ENCODE data around the gene ZNF536.

ZNF536 gene

GRCh38 chr19:30420316-30420715 is 48.1 kb downstream of the ZNF536 start:
- no peak overlapping the region for H3K4me3 ChIP-seq (ENCODE audit: low read length in 2 of 2)
- H3K36me3 ChIP-seq (ENCODE audit: control insufficient read depth in 2 of 2, insufficient read depth in 2 of 2, low read length in 2 of 2) = no peaks in the 10 kb centered on the region
- H3K27ac ChIP-seq (ENCODE audit: low read length) = no peak overlapping the region
- no peaks in the 10 kb centered on the region for H3K4me1 ChIP-seq (ENCODE audit: control insufficient read depth, insufficient read depth, low read length)
- no peak overlapping the region for H3K9ac ChIP-seq (ENCODE audit: low read length in 2 of 2)
- H3K9me3 ChIP-seq (ENCODE audit: control insufficient read depth in 2 of 2, low read length in 2 of 2) = no peaks in the 10 kb centered on the region
- H3K27me3 ChIP-seq (ENCODE audit: control insufficient read depth in 1 of 2, insufficient read depth in 2 of 2, low read length in 2 of 2) = peaks cover 3 to 4% of the 10 kb centered on the region in 2 donors

GRCh38 chr19:30420881-30421280 is 48.7 kb downstream of the ZNF536 start:
- Histone ChIP-seq H3K9me3 (ENCODE audit: control insufficient read depth in 2 of 2, low read length in 2 of 2) (no peaks in the 10 kb centered on the region), H3K27me3 (ENCODE audit: control insufficient read depth in 1 of 2, insufficient read depth in 2 of 2, low read length in 2 of 2) (peaks cover 3 to 4% of the 10 kb centered on the region in 2 donors), H3K9ac (ENCODE audit: low read length in 2 of 2) (no peak overlapping the region), H3K36me3 (ENCODE audit: control insufficient read depth in 2 of 2, insufficient read depth in 2 of 2, low read length in 2 of 2) (no peaks in the 10 kb centered on the region), H3K4me1 (ENCODE audit: control insufficient read depth, insufficient read depth, low read length) (no peaks in the 10 kb centered on the region), H3K4me3 (ENCODE audit: low read length in 2 of 2) (no peak overlapping the region), H3K27ac (ENCODE audit: low read length) (no peak overlapping the region)

- no peak overlapping the region for H3K9ac ChIP-seq (ENCODE audit: low read length in 2 of 2)
- peaks cover 0 to 2% of the 10 kb centered on the region in 2 donors for H3K9me3 ChIP-seq (ENCODE audit: control insufficient read depth in 2 of 2, low read length in 2 of 2)
- no peak overlapping the region for H3K4me3 ChIP-seq (ENCODE audit: low read length in 2 of 2)
- H3K27me3 ChIP-seq (ENCODE audit: control insufficient read depth in 1 of 2, insufficient read depth in 2 of 2, low read length in 2 of 2) = peaks cover 2 to 4% of the 10 kb centered on the region in 2 donors
- H3K27ac ChIP-seq (ENCODE audit: low read length) = no peak overlapping the region
- no peaks in the 10 kb centered on the region for H3K36me3 ChIP-seq (ENCODE audit: control insufficient read depth in 2 of 2, insufficient read depth in 2 of 2, low read length in 2 of 2)
- H3K4me1 ChIP-seq (ENCODE audit: control insufficient read depth, insufficient read depth, low read length) = no peaks in the 10 kb centered on the region
Measured at GRCh38 chr19:30421571-30421970, 49.4 kb downstream of the ZNF536 start.

- Histone ChIP-seq H3K4me3 (ENCODE audit: low read length in 2 of 2) (no peak overlapping the region), H3K36me3 (ENCODE audit: control insufficient read depth in 2 of 2, insufficient read depth in 2 of 2, low read length in 2 of 2) (no peaks in the 10 kb centered on the region), H3K9me3 (ENCODE audit: control insufficient read depth in 2 of 2, low read length in 2 of 2) (peaks cover 0 to 2% of the 10 kb centered on the region in 2 donors), H3K27ac (ENCODE audit: low read length) (no peak overlapping the region), H3K27me3 (ENCODE audit: control insufficient read depth in 1 of 2, insufficient read depth in 2 of 2, low read length in 2 of 2) (peaks cover 0 to 4% of the 10 kb centered on the region in 2 donors), H3K9ac (ENCODE audit: low read length in 2 of 2) (no peak overlapping the region), H3K4me1 (ENCODE audit: control insufficient read depth, insufficient read depth, low read length) (no peaks in the 10 kb centered on the region)
Measured at GRCh38 chr19:30423481-30423880, 51.3 kb downstream of the ZNF536 start.

GRCh38 chr19:30425885-30426838 is 54.0 kb downstream of the ZNF536 start:
- Histone ChIP-seq H3K4me3 (ENCODE audit: low read length in 2 of 2) (no peak overlapping the region), H3K27ac (ENCODE audit: low read length) (no peak overlapping the region), H3K36me3 (ENCODE audit: control insufficient read depth in 2 of 2, insufficient read depth in 2 of 2, low read length in 2 of 2) (no peaks in the 10 kb centered on the region), H3K9ac (ENCODE audit: low read length in 2 of 2) (no peak overlapping the region), H3K27me3 (ENCODE audit: control insufficient read depth in 1 of 2, insufficient read depth in 2 of 2, low read length in 2 of 2) (peaks cover 0 to 2% of the 10 kb centered on the region in 2 donors), H3K9me3 (ENCODE audit: control insufficient read depth in 2 of 2, low read length in 2 of 2) (peaks cover 0 to 2% of the 10 kb centered on the region in 2 donors), H3K4me1 (ENCODE audit: control insufficient read depth, insufficient read depth, low read length) (no peaks in the 10 kb centered on the region)

- Histone ChIP-seq H3K27me3 (ENCODE audit: control insufficient read depth in 1 of 2, insufficient read depth in 2 of 2, low read length in 2 of 2) (peaks cover 2 to 3% of the 10 kb centered on the region in 2 donors), H3K9ac (ENCODE audit: low read length in 2 of 2) (no peak overlapping the region), H3K27ac (ENCODE audit: low read length) (no peak overlapping the region), H3K4me1 (ENCODE audit: control insufficient read depth, insufficient read depth, low read length) (no peaks in the 10 kb centered on the region), H3K36me3 (ENCODE audit: control insufficient read depth in 2 of 2, insufficient read depth in 2 of 2, low read length in 2 of 2) (no peaks in the 10 kb centered on the region), H3K9me3 (ENCODE audit: control insufficient read depth in 2 of 2, low read length in 2 of 2) (peaks cover 0 to 2% of the 10 kb centered on the region in 2 donors), H3K4me3 (ENCODE audit: low read length in 2 of 2) (no peak overlapping the region)
Measured at GRCh38 chr19:30426864-30427263, 54.7 kb downstream of the ZNF536 start.

GRCh38 chr19:30428092-30428680 is 56.0 kb downstream of the ZNF536 start:
- no peak overlapping the region for H3K4me3 ChIP-seq (ENCODE audit: low read length in 2 of 2)
- H3K9me3 ChIP-seq (ENCODE audit: control insufficient read depth in 2 of 2, low read length in 2 of 2) = peaks cover 0 to 2% of the 10 kb centered on the region in 2 donors
- no peak overlapping the region for H3K9ac ChIP-seq (ENCODE audit: low read length in 2 of 2)
- H3K27me3 ChIP-seq (ENCODE audit: control insufficient read depth in 1 of 2, insufficient read depth in 2 of 2, low read length in 2 of 2) = peaks cover 3 to 4% of the 10 kb centered on the region in 2 donors
- H3K27ac ChIP-seq (ENCODE audit: low read length) = no peak overlapping the region
- H3K4me1 ChIP-seq (ENCODE audit: control insufficient read depth, insufficient read depth, low read length) = no peaks in the 10 kb centered on the region
- H3K36me3 ChIP-seq (ENCODE audit: control insufficient read depth in 2 of 2, insufficient read depth in 2 of 2, low read length in 2 of 2) = no peaks in the 10 kb centered on the region

- H3K36me3 ChIP-seq (ENCODE audit: control insufficient read depth in 2 of 2, insufficient read depth in 2 of 2, low read length in 2 of 2) = no peaks in the 10 kb centered on the region
- peaks cover 3 to 4% of the 10 kb centered on the region in 2 donors for H3K27me3 ChIP-seq (ENCODE audit: control insufficient read depth in 1 of 2, insufficient read depth in 2 of 2, low read length in 2 of 2)
- no peak overlapping the region for H3K27ac ChIP-seq (ENCODE audit: low read length)
- H3K9ac ChIP-seq (ENCODE audit: low read length in 2 of 2) = no peak overlapping the region
- no peak overlapping the region for H3K4me3 ChIP-seq (ENCODE audit: low read length in 2 of 2)
- peaks cover 0 to 2% of the 10 kb centered on the region in 2 donors for H3K9me3 ChIP-seq (ENCODE audit: control insufficient read depth in 2 of 2, low read length in 2 of 2)
- H3K4me1 ChIP-seq (ENCODE audit: control insufficient read depth, insufficient read depth, low read length) = no peaks in the 10 kb centered on the region
Measured at GRCh38 chr19:30428844-30429243, 56.7 kb downstream of the ZNF536 start.

GRCh38 chr19:30430206-30430734 is 58.1 kb downstream of the ZNF536 start:
- Histone ChIP-seq H3K9me3 (ENCODE audit: control insufficient read depth in 2 of 2, low read length in 2 of 2) (peaks cover 0 to 2% of the 10 kb centered on the region in 2 donors), H3K27me3 (ENCODE audit: control insufficient read depth in 1 of 2, insufficient read depth in 2 of 2, low read length in 2 of 2) (peaks cover 2 to 3% of the 10 kb centered on the region in 2 donors), H3K9ac (ENCODE audit: low read length in 2 of 2) (no peak overlapping the region), H3K27ac (ENCODE audit: low read length) (no peak overlapping the region), H3K4me1 (ENCODE audit: control insufficient read depth, insufficient read depth, low read length) (no peaks in the 10 kb centered on the region), H3K4me3 (ENCODE audit: low read length in 2 of 2) (no peak overlapping the region), H3K36me3 (ENCODE audit: control insufficient read depth in 2 of 2, insufficient read depth in 2 of 2, low read length in 2 of 2) (no peaks in the 10 kb centered on the region)

- H3K4me3 ChIP-seq (ENCODE audit: low read length in 2 of 2) = no peak overlapping the region
- no peaks in the 10 kb centered on the region for H3K4me1 ChIP-seq (ENCODE audit: control insufficient read depth, insufficient read depth, low read length)
- no peak overlapping the region for H3K9ac ChIP-seq (ENCODE audit: low read length in 2 of 2)
- no peak overlapping the region for H3K27ac ChIP-seq (ENCODE audit: low read length)
- no peaks in the 10 kb centered on the region for H3K9me3 ChIP-seq (ENCODE audit: control insufficient read depth in 2 of 2, low read length in 2 of 2)
- H3K36me3 ChIP-seq (ENCODE audit: control insufficient read depth in 2 of 2, insufficient read depth in 2 of 2, low read length in 2 of 2) = no peaks in the 10 kb centered on the region
- peaks cover 2 to 3% of the 10 kb centered on the region in 2 donors for H3K27me3 ChIP-seq (ENCODE audit: control insufficient read depth in 1 of 2, insufficient read depth in 2 of 2, low read length in 2 of 2)
Measured at GRCh38 chr19:30431591-30431990, 59.4 kb downstream of the ZNF536 start.
